SU-DHL-6 (cell line): ENCODE results near the gene MSH2.

Experiments used
- CTCF ChIP-seq: fragments of 200-600 bp; sonication (generic); IDR thresholded peaks from one replicate; pipeline ENCODE4 v1.5.1; 2017; ENCODE audit warnings: antibody characterized with exemption, mild to moderate bottlenecking, low read length, moderate library complexity; ENCODE audit not compliant: insufficient read depth, poor library complexity, severe bottlenecking
- EZH2phosphoT487 ChIP-seq: fragments of 200-600 bp; sonication (generic), shearing (Covaris generic); conservative IDR thresholded peaks from 2 replicates; pipeline ENCODE4 v1.6.1; 2018; ENCODE audit warnings: mild to moderate bottlenecking, antibody characterized with exemption, low read length, moderate library complexity, mixed read lengths

GRCh38 chr2:47404356-47404755, 1.4 kb downstream of the MSH2 start:
- TF ChIP-seq CTCF (no peak), EZH2phosphoT487 (no peak)
